Immature natural killer cell (primary cell): ENCODE results near the gene CEP95. TPM values are rescaled to one million over a fixed set of nuclear protein-coding genes. Genes with fewer than 3 reads are reported as not detected.
A peak's percentile ranks its signal among the peaks of the same experiment; 100 is the strongest.
"Not testable (repeated sequence)": the region's sequence is repeated elsewhere in the genome, so short reads cannot be mapped to it uniquely, and the experiment has no call there.

Source experiments
- DNase-seq, 3 donors: peaks; one replicate each; pipeline ENCODE4 v3.0.0; 2022; ENCODE audit warnings: mixed read lengths in 1 of 3
- H3K27ac Mint-ChIP-seq, 6 donors: one replicate each; pipeline ENCODE4 v1.8.0; 2020; ENCODE audit warnings: mixed read lengths in 6 of 6, mild to moderate bottlenecking in 5 of 6, inconsistent platforms in 4 of 6, moderate library complexity in 3 of 6
- H3K27me3 Mint-ChIP-seq, 3 donors: one replicate each; pipeline ENCODE4 v1.8.0; 2020 to 2021; ENCODE audit warnings: low read depth in 3 of 3, mild to moderate bottlenecking in 3 of 3, mixed read lengths in 3 of 3, moderate library complexity in 3 of 3, inconsistent platforms in 1 of 3
- H3K36me3 Mint-ChIP-seq, 3 donors: one replicate each; pipeline ENCODE4 v1.8.0; 2020; ENCODE audit warnings: mixed read lengths in 3 of 3, inconsistent platforms in 2 of 3, mild to moderate bottlenecking in 2 of 3
- H3K4me1 Mint-ChIP-seq, 2 donors: one replicate each; pipeline ENCODE4 v1.8.0; 2020; ENCODE audit warnings: inconsistent platforms in 2 of 2, mild to moderate bottlenecking in 2 of 2, mixed read lengths in 2 of 2, moderate library complexity in 1 of 2
- H3K4me3 Mint-ChIP-seq, 5 donors: one replicate each; pipeline ENCODE4 v1.8.0; 2020; ENCODE audit warnings: mild to moderate bottlenecking in 5 of 5, mixed read lengths in 5 of 5, inconsistent platforms in 3 of 5, moderate library complexity in 3 of 5
- H3K9me3 Mint-ChIP-seq, 6 donors: one replicate each; pipeline ENCODE4 v1.8.0; 2020; ENCODE audit warnings: mild to moderate bottlenecking in 6 of 6, mixed read lengths in 6 of 6, inconsistent platforms in 4 of 6, moderate library complexity in 3 of 6
- polyA plus RNA-seq, 3 donors: library from polyadenylated mRNA; unstranded; fragments of 300-500 nt; fragmentation: Illumina TruSeq; gene quantifications; one replicate each; pipeline ENCODE4 v1.2.3, GENCODE V29; 2021

The CEP95 gene
- polyA plus RNA-seq, 3 donors from 2014 or later: 7.1 to 12.7 (median 7.5) TPM

- DNase-seq: no peak
- Mint-ChIP-seq H3K27ac (peak overlapping the region in 1 of 6 donors; percentile 37), H3K9me3 (no peaks in the 10 kb centered on the region)
Observed at GRCh38 chr17:64574646-64575045, 67.9 kb downstream of the CEP95 start.

GRCh38 chr17:64575431-64575830, 68.7 kb downstream of the CEP95 start:
- Mint-ChIP-seq H3K36me3 (peaks cover 7 to 22% (median 12%) of the 10 kb centered on the region in 3 donors), H3K4me1 (peaks cover 5 to 17% of the 10 kb centered on the region in 2 donors), H3K4me3 (no peak overlapping the region), H3K9me3 (no peaks in the 10 kb centered on the region), H3K27ac (peak overlapping the region in 1 of 6 donors; percentile 7), H3K27me3 (peaks cover 0 to 4% (median 1%) of the 10 kb centered on the region in 3 donors)
- no peak for DNase-seq

More at GRCh38 chr17:64574646-64575045, 67.9 kb downstream of the CEP95 start:
- Mint-ChIP-seq H3K36me3 (peaks cover 5 to 20% (median 10%) of the 10 kb centered on the region in 3 donors), H3K4me3 (no peak overlapping the region), H3K4me1 (peaks cover 5 to 17% of the 10 kb centered on the region in 2 donors), H3K27me3 (peaks cover 0 to 4% (median 1%) of the 10 kb centered on the region in 3 donors)

GRCh38 chr17:64577025-64577424, 70.2 kb downstream of the CEP95 start:
- not testable (repeated sequence) for H3K9me3 Mint-ChIP-seq, DNase-seq, H3K4me3 Mint-ChIP-seq, H3K27me3 Mint-ChIP-seq
- H3K27ac Mint-ChIP-seq: peak overlapping the region in 1 of 6 donors; percentile 19
- peaks cover 16 to 26% (median 22%) of the 10 kb centered on the region in 3 donors for H3K36me3 Mint-ChIP-seq
- peaks cover 5 to 17% of the 10 kb centered on the region in 2 donors for H3K4me1 Mint-ChIP-seq

GRCh38 chr17:64579917-64580316, 73.1 kb downstream of the CEP95 start:
- Mint-ChIP-seq H3K4me3 (no peak overlapping the region), H3K9me3 (no peaks in the 10 kb centered on the region), H3K36me3 (peaks cover 16 to 30% (median 22%) of the 10 kb centered on the region in 3 donors), H3K27ac (peak overlapping the region in 1 of 6 donors; percentile 9), H3K27me3 (peaks cover 0 to 4% (median 1%) of the 10 kb centered on the region in 3 donors), H3K4me1 (no peaks in the 10 kb centered on the region)
- no peak for DNase-seq

- H3K4me1 Mint-ChIP-seq: no peaks in the 10 kb centered on the region
- no peaks in the 10 kb centered on the region for H3K9me3 Mint-ChIP-seq
- peaks cover 0 to 4% (median 1%) of the 10 kb centered on the region in 3 donors for H3K27me3 Mint-ChIP-seq
- peaks cover 16 to 30% (median 22%) of the 10 kb centered on the region in 3 donors for H3K36me3 Mint-ChIP-seq
- no peak for DNase-seq
- H3K27ac Mint-ChIP-seq: peak overlapping the region in 5 of 6 donors; percentile 11 to 69 (median 51)
- H3K4me3 Mint-ChIP-seq: no peak overlapping the region
Observed at GRCh38 chr17:64580384-64581315, 73.9 kb downstream of the CEP95 start.

- Mint-ChIP-seq H3K36me3 (peaks cover 11 to 23% (median 15%) of the 10 kb centered on the region in 3 donors), H3K27ac (peak overlapping the region in 1 of 6 donors; percentile 46), H3K9me3 (no peaks in the 10 kb centered on the region), H3K4me1 (no peaks in the 10 kb centered on the region), H3K27me3 (no peaks in the 10 kb centered on the region), H3K4me3 (no peak overlapping the region)
- no peak for DNase-seq
Observed at GRCh38 chr17:64583038-64583437, 76.3 kb downstream of the CEP95 start.

GRCh38 chr17:64585146-64585545, 78.4 kb downstream of the CEP95 start:
- Mint-ChIP-seq H3K9me3 (no peaks in the 10 kb centered on the region), H3K4me1 (peaks cover 0 to under 1% of the 10 kb centered on the region in 2 donors), H3K36me3 (peaks cover 11 to 20% (median 12%) of the 10 kb centered on the region in 3 donors), H3K4me3 (no peak overlapping the region), H3K27me3 (no peaks in the 10 kb centered on the region), H3K27ac (no peak overlapping the region)
- DNase-seq: no peak

Other genes starting within 250 kb of the CEP95 start
- 1 to 10 TPM; 4.7 to 8.1 (median 6.3) TPM for gene TEX2, start 243.7 kb upstream of the CEP95 start, polyA plus RNA-seq
- gene PECAM1, start 116.1 kb upstream of the CEP95 start, polyA plus RNA-seq: 10 to 100 TPM; 39.2 to 60.8 (median 53.4) TPM
- gene MILR1, start 57.9 kb upstream of the CEP95 start, polyA plus RNA-seq: 1 to 10 TPM in 2 of 3 donors, not detected in 1; 1.8 to 9.6 TPM
- 10 to 100 TPM in 1 of 3 donors, 1 to 10 TPM in 2; 3.4 to 10.7 (median 4.3) TPM for gene POLG2, start 9.9 kb upstream of the CEP95 start, polyA plus RNA-seq
- 1,000 to 10,000 TPM in 2 of 3 donors, 100 to 1,000 TPM in 1; 902 to 1,477 (median 1,071) TPM for gene DDX5, start 688 bp upstream of the CEP95 start, polyA plus RNA-seq
- 1 to 10 TPM; 8.1 to 8.5 (median 8.3) TPM for gene SMURF2, start 155.3 kb downstream of the CEP95 start, polyA plus RNA-seq